HG03139 (cell line): Measurements from ENCODE around the gene GLYR1.

Experiments
- ATAC-seq: cut with Tn5 transposase; IDR thresholded peaks from one replicate; pipeline ENCODE4 v1.9.1; 2021; ENCODE audit not compliant: unreplicated experiment

Gene GLYR1

GRCh38 chr16:4850211-4850610, 3.1 kb upstream of the GLYR1 start:
- no peak for ATAC-seq

- ATAC-seq: peak; percentile 9
Observed at GRCh38 chr16:4847774-4848587, 893 bp upstream of the GLYR1 start.

- ATAC-seq: peak; percentile 29
Observed at GRCh38 chr16:4846503-4846900, 586 bp downstream of the GLYR1 start.

- no peak for ATAC-seq
Observed at GRCh38 chr16:4840984-4841383, 6.1 kb downstream of the GLYR1 start.

DNA sequence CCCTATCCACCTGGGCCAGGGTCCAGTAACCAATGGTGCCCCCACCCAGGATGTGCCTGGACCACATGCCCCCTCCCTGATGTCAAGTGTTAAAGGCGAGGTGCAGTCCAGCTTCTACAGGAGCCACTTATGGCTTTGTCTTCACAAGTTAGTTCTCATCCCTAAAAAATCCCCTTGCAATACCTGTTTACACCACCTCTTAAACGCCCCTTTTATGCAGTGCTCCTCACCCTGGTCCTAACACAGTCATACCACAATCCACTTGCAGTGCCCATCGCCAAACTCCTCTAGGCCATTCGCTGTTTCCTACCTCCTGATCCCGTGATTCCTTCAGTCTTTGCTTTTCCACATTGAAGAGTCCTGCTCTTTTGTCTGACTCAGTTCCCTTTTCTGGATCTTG, 7.1 kb downstream of the GLYR1 start:
- no peak for ATAC-seq

DNA sequence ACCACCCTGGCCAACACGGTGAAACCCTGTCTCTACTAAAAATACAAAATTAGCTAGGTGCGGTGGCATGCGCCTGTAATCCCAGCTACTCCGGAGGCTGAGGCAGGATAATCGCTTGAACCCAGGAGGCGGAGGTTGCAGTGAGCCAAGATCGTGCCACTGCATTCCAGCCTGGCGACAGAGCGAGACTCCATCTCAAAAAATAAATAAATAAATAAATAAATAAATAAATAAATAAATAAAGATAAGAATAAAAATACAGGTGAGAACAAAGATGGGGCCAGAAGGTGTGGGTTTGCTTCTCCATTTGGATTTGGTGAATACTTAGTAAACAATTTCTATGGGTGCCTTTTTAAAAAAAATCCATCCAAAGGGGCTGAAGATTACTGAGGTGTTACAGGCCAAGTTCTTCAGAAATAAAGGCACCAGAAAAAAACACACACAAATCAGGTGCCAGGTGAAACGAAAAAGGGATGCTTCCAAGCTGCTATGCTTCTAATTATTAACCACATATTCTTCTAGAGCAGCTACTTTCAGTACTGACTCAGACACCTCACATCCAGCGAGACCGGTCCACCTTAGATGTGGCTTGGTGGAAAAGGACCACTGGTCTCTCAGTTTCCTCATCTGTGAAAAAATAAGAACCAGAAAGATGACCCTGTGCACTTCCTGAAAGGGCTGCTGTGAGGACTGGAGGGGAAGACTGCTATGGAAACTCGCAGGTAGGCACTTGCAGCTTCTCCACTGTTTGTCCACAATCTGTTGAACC, 9.2 kb downstream of the GLYR1 start:
- no peak for ATAC-seq

DNA sequence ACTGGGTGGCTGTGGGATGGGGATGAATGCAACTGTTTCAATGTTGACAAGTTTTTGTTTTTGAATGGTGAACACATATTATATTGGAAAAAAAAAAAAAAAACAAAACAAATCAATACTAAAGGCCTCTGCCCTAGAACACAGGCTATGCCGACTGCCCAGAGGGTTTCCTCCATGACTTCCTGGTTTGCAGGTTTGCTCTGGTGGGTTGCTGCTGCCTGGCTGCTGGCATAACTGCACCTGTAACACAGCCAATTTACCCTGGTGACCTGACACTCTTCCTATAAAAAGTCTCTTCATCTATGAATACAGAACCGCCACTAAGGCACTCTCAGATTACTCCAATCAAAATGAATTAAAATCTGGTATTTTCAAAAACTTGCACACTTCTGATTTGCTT, 10.4 kb downstream of the GLYR1 start:
- ATAC-seq: no peak

GRCh38 chr16:4833584-4833983, 13.5 kb downstream of the GLYR1 start:
- no peak for ATAC-seq

- no peak for ATAC-seq
Observed at GRCh38 chr16:4832698-4833343, 14.3 kb downstream of the GLYR1 start.

DNA sequence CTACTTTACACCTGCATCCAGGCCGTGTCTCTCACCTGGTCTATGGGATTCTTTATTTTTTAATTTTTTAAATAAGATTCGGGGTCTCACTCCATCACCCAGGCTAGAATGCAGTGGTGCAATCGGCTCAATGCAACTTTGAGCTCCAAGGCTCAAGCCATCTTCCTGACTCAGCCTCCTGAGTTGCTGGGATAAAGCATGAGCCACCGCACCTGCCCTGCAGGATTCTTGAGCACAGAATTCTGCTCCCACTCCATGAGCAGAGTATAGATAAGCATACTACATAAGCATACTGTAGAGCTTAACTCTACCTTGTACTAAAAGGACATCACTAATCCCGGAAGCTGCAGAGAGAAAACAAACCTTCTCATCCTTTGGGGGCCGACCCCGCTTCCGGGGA, 15.5 kb downstream of the GLYR1 start:
- no peak for ATAC-seq

DNA sequence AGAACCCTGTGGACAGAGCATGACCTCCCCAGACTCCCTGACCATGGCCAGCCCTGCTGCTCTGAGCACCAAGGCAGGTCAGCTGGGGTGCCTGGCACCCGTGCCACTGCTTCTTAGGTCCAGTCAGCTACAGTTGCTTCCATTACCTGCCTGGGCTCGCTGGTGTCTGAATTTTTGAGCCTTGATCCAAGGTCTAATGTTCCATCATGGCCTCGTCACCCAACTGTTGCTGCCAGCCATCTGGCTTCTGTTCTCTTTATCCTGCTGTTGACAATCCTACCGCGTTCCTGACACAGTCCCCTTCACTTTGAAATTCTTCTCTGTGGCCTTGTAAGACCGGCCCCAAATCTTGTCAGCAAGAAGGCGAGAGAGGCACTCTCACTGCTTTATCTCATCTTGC, 16.7 kb downstream of the GLYR1 start:
- no peak for ATAC-seq

DNA sequence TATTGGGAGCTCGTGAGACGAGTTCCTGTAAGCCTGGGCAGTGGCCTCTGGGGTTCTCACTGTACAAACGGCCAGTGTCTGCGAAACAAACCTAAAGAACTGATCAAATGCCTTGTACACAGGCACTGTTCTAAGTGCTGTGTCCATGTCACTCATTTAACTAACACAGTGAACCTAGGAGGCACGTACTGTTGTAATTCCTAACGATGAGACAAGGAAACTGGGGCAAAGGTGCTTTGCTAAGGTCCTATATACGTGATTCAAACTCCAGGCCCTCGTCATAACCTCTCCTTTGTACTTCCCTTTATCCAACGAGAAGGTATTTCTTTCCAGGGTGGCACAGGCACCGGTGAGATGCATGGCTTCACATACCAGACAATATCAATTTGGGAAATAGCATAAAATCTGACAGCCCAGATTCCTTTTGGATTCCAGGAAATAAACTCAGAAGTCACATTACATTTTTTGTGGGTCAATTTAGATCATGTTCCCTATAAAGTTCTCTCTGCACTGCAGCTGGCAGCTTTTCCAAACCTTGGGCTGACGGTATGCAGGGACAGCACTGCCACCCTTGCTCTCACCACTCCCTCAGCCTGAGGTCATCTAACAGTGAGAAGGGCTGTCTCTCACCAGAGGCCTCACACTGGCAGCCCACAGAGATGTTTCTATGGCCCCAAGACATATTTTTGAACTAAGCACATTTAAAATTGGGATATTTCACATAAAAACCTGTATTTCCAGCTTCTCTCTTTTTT, 18.3 kb downstream of the GLYR1 start:
- ATAC-seq: no peak

- ATAC-seq: no peak
Observed at GRCh38 chr16:4826980-4827379, 20.1 kb downstream of the GLYR1 start.

DNA sequence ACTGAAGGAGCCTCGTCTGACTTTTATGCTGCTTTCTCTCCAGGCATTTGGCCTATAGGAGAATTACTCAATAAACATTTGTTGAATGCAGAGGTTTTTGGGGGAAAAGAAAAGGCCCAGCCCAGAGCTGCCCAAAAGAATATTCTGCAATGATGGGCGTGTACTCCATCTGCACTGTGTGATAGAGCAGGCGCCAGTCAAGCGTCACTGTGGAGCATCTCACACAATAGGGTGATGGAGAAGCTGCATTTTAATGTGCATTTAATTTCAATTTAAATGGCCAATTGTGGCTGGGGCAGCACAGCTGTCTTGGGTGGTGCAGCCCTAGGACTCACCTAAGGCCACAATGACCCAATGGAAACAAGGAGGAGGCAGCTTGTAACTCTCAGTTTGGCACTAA, 20.6 kb downstream of the GLYR1 start:
- ATAC-seq: no peak

GRCh38 chr16:4825196-4825595, 21.9 kb downstream of the GLYR1 start:
- no peak for ATAC-seq

DNA sequence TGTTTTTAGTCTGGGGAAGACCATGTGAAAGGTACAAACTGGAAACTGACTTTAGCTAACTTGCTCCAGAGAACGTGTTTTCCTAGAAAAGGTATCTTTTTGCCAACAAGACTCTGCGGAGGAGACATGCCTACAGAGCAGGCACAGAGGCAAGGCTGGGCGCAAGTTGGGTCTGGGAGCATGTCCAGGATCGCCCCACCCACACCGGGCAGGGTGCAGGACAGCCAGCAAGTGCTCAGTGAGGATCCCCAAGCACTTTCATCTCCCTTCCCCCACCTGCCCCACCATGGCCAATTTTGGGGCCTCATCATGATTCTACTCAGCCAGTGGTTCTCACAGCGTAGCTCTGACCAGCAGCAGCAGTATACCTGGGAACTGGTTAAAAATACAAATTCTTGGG, 26.4 kb downstream of the GLYR1 start:
- no peak for ATAC-seq

- ATAC-seq: no peak
Observed at GRCh38 chr16:4814542-4815173, 32.4 kb downstream of the GLYR1 start.

- no peak for ATAC-seq
Observed at GRCh38 chr16:4814046-4814445, 33.0 kb downstream of the GLYR1 start.

DNA sequence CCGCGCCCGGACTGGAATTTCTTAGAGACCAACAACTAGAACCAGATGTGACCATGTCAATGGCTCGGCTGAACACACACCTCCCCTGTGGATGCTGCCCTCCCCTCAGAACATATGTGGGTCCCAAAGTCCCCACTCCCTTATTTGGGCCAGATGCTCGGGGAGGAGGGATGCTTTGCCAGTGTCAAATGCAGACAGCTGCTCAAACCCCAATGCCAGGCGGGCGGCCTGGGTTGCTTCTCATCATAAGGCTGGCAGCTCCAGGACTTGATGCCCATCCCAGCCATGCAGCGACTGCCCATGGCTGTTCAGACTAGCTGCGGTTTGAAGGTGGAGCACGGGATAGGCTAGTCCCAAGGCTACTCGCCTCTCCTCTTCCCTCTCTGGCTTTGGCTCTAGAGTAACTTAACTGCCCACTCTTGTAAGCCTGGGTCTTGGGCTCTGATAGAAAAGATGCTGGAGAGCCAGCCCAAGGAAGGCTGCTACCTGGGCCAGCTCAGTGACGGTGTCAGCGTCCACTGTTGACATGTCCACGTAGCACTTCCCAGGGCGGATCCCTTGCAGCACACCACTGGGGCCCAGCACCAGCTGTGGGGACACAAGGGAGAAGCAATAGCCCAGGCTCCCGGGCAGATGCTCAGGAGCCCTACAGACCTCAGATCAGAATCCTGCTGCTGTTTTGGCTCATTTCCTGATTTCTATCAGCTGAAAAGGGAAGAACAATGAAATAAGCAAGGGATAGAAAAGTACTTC, 33.7 kb downstream of the GLYR1 start:
- no peak for ATAC-seq

DNA sequence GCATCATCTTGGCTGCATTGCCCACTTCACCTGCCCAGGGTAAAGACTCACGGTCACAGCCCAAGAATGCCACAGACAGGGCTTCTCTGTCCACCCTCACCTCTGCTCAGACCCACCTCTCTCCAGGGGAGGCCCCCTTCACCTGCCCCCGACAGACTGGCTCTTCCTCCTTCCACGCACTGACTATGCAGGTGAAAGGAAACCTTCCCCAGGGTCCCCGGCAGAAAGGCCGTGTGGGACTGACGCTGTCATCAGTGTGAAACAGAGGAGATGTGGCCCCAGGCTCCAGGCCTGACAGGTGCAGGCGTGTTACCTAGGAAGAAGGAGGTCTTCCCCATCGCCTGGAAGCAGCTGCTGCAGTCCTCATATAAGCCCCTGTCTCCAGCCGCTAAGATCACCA, 35.3 kb downstream of the GLYR1 start:
- ATAC-seq: no peak
